OCI-M2 (cell line): ENCODE results near the gene NUP107.

Source experiments
- DNase-seq: peaks from one replicate; lab custom pipeline; 2025; ENCODE audit not compliant: unreplicated experiment; lab: John Stamatoyannopoulos, UW

NUP107 gene

DNA sequence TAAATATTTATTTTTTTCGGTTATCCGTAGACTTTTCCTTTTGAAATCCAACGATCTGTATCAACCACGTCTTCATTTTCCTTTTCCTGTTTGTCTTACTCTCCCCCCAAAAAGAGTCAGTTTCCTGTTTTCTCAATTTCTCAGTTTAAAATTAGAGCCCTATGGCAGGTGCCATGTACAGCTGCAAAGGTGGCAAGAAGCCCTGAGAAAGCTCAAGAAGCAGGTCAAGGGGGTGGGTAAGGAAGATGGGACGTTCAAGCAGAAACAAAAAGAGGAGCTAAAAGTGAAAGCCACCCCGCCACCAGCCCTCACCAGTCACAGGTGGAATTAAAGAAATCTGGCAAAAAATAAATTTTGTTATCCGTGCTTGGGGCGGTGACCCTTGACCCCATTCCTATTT is 85.9 kb downstream of the NUP107 start:
- no peak for DNase-seq

DNA sequence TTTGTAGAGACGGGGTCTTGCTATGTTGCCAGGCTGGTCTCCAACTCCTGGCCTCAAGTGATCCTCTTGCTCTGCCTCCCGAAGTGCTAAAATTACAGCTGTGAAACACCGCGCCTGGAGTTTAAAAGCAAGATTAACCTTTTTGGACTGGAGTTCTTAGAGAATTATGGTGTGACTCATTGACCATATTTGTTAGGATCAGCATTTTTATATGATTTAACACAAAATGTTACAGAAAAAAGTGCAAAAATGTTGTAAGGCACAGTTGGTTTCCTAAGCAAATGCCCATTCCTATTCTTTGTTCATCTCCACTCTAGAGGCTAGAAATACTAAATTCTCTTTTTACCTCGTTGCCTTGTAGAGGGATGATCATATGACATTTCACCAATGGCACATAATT is 86.8 kb downstream of the NUP107 start:
- no peak for DNase-seq

DNA sequence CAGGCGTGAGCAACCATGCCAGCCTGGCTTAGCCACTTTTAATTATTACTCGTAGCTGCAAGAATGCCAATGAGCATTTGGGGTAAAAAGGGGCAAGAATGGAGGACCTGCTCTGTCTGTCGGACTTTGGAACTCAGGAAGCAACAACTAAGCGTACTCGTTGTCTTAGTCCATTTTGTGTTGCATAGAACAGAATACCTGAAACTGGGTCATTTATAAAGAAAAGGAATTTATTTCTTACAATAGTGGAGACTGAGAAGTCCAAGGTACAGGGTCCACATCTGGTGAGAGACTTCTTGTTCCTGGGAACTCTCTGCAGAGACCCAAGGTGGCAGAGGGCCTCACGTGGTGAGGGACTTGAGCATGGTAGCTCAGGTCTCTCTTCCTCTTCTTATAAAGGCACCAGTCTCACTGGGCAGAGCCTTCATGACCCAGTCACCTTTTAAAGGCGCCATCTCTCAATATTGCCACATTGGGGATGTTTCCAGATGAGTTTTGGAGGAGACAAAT is 88.4 kb downstream of the NUP107 start:
- DNase-seq: no peak

DNA sequence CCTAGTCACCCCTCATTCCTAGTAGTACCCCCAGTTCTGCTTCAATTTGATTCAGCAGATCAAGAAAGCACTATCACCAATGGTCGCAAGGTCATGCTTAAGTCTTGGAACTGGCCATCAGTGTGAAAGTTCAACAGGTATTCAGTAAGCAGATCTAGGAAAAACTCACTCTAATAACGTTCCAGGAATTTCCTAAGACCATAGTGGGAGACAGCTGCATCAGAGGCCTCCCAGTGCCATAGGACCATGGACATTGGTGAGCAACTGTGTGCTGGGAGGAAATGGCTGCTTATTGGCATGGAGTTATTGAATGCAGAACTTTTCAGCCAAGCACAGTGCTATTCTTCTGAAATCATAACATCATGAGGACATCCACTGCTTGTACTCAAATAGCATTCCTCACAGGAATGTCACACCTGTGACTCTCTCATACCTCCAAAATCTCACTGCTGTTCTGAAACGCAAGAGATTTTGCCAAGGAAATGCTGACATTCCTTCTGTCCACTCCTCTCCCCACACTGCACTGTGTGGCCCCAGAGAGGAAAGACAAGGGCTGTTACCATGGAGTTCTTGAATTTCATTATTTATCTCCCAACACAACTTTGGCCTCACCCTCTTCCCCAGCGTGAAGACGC is 90.3 kb downstream of the NUP107 start:
- DNase-seq: no peak

DNA sequence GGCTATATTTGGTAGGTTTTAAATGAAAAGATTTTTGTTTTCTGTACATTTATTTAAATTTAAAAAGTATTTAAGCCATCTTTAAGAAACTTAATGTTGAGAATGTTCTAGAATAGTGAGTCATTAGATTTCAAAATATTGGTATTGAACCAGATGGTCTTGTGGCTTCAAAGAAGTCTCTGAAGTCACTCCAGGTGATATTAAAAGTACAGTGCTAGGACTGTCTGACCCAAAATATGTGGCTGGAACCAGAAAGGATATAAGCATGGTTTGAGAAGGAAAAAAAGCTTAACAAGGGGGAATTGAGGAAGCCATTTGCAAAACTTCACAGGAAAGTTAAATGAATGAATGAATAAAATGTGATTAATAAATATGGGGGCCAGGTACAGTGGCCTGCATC is 92.5 kb downstream of the NUP107 start:
- no peak for DNase-seq

DNA sequence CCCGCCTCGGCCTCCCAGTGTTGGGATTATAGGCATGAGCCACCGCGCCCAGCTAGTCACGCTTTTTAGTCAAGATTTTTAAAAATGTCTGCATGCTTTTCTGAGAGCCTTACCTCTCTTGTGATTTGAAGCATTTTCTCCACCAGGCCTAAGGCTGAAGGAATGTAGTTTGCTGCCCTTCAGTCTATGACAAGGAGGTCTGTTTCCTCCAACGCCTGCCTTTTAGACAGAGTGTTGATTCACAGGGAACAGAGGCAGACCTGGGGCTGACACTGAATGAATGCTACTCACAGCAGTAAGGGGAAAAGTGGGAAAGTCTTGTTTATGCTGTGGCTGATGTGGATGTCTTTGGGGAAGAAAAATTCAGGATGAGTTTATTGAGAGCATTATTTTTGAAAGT is 94.0 kb downstream of the NUP107 start:
- no peak for DNase-seq

DNA sequence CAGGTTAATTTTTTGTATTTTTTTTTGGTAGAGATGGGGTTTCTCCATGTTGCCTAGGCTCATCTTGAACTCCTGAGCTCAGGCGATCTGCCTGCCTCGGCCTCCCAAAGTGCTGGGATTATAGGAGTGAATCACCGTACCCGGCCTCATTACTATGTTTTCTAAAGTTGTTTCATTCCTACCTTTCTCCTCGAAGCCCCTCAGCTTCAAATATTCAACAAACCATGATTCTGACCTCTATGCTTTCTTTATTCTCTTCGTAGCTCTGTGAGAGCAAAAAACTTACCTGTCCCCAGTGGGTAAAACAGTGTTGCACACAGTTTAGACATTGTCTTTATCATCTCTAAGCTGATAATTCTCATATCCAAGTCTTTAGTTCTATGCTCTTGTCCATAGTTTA is 95.0 kb downstream of the NUP107 start:
- no peak for DNase-seq

DNA sequence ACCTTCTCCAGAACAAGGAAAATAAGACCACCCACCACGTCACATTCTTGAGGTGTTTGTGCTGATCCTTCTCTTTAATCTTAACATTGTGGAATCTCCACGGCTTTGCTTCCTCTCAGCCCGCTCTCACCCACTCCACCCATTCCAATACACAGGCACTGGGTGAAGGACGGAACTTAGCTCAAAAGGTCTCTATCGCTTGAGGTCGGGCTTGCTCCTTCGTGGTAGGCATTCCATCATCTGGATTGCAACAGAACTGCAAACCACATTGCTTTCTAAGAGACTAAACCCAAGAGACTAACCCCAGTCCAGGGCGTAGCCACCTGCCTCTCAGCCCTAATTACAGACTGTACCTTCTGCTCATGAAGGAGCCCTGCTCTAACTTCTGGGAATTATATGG is 97.2 kb downstream of the NUP107 start:
- DNase-seq: no peak

DNA sequence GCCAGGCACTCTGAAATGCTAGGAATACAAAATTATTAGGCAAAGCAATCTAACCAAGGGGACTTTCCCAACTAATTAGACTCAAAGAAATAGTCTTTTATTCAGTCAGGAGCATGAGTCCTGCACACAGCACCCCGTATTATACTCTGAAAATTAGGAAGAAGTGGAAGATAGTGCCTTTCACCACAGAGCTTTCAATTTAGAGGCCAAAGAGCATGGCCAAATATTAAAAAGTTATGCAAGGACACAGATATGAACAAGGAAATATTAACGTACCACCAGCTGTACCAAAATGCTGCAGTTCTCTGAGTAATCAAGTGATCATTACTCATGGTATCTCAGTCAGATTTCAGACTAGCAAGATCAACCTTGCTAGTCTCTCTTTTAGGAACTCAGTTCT is 98.6 kb downstream of the NUP107 start:
- DNase-seq: no peak

DNA sequence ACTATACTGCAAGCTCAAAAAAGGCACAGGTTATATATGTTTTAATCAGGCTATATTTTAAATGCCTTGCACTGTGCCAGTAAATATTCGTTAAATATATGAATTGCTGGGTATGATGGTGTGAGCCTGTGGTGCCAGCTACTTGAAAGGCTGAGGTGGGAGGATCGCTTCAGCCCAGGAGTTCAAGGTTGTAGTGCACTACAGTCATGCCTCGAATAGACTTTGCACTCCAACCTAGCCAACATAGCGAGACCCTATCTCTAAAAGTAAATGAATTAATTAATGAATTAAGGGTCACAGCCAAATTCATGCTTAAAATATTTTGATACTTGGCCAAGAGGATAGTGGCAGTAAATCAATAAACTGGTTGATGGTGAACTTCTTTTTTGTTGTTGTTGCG is 99.0 kb downstream of the NUP107 start:
- no peak for DNase-seq

DNA sequence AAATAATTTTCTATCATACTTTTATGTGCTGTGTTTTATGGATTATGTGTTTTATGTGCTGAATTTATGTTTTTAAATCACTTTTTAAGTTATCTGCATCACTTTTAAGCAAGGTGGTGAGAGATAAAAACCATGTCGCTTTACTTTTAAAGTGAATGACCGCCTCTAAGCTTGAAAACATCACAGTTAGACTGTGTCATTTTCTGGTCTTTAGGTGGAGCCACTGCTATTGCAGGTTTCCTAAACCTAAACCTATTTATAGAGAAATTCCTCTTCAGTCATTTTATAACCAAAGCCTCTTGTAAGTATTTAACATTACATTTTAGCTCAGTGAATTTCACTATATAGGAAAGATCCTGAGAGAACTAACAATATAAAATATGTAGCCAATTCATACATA is 100.2 kb downstream of the NUP107 start:
- DNase-seq: no peak

DNA sequence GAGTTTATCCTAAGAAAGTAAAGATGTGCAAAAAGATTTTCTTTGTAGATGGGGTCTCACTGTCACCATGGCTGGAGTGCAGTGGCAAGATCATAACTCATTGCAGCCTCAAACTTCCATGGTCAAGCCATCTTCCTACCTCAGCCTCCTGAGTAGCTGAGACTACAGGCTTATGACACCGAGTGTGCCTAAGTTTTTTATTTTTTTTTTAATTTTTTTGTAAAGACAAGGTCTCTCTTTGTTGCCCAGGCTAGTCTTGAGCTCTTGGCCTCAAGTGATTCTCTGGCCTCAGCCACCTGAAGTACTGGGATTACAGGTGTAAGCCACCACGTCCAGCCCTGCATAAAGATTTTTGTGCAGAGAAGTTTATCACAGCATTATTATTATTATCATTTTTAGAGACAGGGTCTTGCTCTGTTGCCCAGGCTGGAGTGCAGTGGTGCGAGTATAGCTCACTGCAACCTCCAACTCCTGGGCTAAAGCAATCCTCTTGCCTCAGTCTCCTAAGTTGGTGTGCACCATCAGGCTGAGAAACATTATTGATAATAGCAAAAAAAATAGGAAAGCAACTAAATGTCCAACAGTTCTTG is 101.9 kb downstream of the NUP107 start:
- no peak for DNase-seq

DNA sequence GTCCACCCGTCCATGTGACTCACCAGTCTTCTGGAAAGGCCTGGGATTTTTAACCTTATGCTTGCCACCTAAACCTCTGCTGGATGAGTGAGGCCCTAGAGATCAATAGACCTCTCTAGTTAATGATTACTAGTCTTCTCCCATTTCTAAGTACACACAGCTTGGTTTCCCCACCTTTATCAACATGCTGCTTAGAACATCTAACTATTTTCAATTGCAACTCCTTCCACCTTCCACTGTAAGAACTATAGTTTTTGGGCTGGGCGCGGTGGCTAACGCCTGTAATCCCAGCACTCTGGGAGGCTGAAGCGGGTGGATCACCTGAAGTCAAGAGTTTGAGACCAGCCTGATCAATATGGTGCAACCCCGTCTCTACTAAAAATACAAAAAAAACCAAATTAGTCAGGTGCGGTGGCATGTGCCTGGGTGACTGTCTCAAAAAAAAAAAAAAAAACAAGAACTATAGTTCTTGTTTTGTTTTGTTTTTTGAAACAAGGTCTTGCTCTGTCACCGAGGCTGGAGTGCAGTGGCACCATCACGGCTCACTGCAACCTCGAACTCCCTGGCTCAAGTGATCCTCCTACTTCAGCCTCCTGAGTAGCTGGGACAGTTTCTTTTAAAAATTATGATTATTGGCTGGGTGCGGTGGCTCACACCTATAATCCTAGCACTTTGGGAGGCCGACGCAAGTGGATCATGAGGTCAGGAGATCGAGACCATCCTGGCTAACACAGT is 102.5 kb downstream of the NUP107 start:
- no peak for DNase-seq

DNA sequence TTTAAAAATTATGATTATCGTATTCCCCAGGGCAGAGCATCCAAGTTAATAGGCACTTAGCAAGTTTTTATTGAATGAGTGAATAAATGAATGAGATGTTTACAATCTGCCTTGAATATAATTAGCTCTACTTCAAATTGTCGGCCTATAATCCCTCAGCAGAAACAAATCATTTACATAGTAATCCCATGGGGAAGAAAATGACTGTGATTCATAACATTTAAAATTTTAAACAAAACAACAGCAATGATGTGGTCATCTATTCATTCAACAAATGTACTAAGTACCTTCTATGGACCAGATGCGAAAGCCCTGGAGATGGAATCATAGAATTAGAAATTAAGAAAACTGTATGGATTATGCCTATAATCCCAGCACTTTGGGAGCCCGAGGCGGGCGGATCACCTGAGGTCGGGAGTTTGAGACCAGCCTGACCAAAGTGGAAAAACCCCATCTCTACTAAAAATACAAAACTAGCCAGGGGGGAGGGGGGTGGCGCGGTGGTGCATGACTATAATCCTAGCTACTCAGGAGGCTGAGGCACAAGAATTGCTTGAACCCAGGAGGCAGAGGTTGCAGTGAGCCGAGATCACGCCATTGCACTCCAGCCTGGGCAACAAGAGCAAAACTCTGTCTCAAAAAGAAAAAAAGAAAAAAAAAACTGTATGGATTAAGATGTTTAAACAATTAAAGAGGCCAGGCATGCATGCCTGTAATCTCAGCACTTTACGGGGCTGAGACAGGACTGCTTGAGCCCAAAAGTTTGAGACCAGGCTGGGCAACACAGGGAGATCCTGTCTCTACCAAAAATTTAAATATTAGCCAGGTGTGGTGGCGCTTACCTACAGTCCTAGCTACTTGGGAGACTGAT is 103.5 kb downstream of the NUP107 start:
- no peak for DNase-seq

DNA sequence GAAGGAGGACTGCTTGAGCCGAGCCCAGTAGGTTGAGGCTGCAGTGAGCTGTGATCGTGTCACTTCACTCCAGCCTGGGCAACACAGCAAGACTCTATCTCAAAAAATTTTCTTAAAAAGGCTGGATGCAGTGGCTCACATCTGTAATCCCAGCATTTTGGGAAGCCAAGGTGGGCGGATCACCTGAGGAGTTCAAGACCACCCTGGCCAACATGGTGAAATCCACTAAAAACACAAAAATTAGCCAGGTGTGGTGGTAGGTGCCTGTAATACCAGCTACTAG is 104.1 kb downstream of the NUP107 start:
- DNase-seq: no peak

DNA sequence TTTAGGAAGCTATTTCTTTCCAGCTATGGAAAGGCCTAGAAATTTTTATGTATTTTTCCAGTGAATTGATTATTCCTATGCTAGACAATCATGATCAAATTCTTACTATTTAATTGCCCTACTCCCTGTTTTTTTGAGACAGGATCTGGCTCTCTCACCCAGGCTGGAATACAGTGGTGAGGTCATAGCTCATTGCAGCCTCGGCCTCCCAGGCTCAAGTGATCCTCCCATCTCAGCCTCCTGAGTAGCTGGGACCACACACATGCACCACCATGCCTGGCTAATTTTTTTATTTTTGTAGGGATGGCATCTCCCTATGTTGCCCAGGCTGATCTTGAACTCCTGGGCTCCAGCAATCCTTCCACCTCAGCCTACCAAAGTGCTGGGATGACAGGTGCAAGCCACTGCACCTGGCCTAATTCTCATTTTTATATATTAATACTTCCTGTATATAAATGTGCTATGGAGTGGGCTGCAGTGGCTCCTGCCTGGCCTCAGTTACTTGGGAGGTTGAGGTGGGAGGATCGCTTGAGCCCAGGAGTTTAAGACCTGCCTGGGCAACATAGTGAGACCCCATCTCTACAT is 105.2 kb downstream of the NUP107 start:
- no peak for DNase-seq

DNA sequence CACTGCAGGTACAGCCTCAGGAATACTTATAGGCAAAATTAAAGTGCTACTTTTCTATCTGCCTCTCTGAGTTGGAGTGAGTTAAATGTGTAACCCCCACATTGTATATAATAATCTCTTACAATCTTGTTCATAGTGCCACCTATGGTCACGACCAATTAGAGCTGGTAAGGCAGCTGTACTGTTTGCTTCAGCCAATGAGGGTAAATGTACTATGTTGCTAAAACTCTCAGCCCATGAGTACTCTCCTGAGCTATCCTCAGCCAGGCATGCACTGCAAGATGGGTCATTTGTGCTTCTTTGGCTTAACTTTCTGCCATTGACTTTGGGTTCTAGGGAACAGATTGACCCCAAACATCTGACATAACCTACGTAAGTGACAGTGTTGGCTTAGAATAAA is 106.2 kb downstream of the NUP107 start:
- DNase-seq: no peak

DNA sequence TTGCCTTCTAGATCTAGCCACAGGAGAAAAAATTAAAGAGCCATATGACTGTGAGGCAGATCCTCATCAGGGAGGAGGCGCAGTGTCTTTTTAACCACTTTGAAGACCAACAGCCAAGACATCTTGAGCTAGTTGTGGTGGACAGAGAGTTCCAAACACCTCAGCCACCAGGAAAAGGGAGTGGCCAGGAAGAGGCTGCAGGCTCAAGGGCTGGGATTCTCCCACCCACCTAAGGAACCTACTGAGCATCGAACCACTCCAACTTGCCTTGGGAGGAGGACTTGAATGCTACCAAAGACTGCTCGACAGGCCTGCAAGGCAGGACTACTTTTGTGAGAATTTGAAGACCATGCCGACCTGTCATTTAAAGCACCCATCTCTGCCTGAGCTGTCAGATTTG is 106.7 kb downstream of the NUP107 start:
- DNase-seq: no peak

DNA sequence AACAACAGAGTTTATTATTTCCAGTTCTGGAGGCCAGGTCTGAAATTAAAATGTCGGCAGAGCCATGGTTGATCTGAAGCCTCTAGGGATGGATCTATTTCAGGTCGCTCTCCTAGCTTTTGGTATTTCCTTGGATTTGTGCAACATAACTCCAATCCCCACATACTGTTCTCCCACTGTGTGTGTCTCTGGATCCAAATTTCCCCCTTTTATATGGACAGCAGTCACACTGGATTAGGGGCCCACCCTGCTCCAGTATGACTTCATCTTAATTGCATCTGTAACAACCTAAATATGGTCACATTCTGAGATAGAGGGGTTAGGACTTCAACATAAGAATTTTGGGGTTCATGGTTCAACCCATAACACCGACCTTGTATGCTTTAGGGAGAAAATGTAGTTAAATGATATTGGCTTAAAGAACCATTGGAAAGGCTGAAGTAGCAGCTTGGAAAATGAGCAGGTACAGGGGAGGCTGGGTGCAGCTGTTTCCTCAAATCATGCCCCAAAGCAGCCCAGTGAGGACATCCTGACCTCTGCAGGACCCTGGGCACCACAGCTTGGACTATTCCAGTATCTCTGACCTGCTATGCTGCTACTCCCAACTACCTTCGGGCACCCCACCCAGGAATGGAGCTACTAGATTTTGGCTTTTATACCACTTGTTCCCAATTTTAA is 107.3 kb downstream of the NUP107 start:
- DNase-seq: no peak

DNA sequence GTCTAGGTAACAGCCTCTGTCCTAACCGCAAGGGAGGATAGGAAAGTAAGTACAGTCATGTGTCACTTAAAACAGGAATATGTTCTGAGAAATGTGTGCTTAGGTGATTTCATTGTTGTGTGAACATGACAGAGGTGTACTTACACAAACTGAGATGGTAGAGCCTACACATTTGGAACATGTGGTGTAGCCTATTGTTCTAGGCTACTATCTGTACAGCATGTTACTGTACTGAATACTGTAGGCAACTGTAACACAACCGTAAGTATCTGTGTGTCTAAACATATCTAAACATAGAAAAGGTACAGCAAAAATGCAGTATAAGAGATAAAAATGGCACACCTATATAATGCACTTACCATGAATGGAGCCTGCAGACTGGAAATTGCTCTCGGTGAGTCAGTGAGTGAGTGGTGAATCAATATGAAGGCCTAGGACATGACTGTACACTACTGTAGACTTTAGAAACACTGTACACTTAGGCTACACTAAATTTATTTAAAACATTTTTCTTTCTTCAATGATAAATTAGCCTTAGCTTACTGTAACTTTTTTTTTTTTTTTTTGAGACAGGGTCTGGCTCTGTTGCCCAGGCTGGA is 108.0 kb downstream of the NUP107 start:
- DNase-seq: no peak
